H9 (cell line): Measurements from ENCODE around the gene GATA6. TPM values are rescaled to one million over a fixed set of nuclear protein-coding genes. Genes with fewer than 3 reads are reported as not detected.

ENCODE experiments used
- DNase-seq: peaks from one replicate; pipeline ENCODE4 v3.0.0-alpha.2; 2017
- H2AFZ ChIP-seq: one replicate; pipeline ENCODE4 v1.6.1; 2013; ENCODE audit warnings: mild to moderate bottlenecking, low read length, control low read depth, moderate library complexity
- H2AK5ac ChIP-seq: 2 replicates; pipeline ENCODE4 v1.6.1; 2013; ENCODE audit warnings: low read length, control low read depth, mixed read lengths; ENCODE audit not compliant: insufficient read length
- H2BK120ac ChIP-seq: one replicate; pipeline ENCODE4 v1.6.1; 2013; ENCODE audit warnings: low read depth, mild to moderate bottlenecking, low read length, control low read depth, inconsistent platforms; ENCODE audit not compliant: poor library complexity, severe bottlenecking
- H2BK12ac ChIP-seq: 2 replicates; pipeline ENCODE4 v1.6.1; 2013; ENCODE audit warnings: low read length, control low read depth, mixed read lengths, low read depth; ENCODE audit not compliant: insufficient read length
- H2BK15ac ChIP-seq: 2 replicates; pipeline ENCODE4 v1.6.1; 2013; ENCODE audit warnings: low read depth, low read length, control low read depth
- H2BK20ac ChIP-seq: one replicate; pipeline ENCODE4 v1.6.1; 2013; ENCODE audit warnings: low read depth, mild to moderate bottlenecking, low read length, control low read depth, inconsistent platforms; ENCODE audit not compliant: poor library complexity, severe bottlenecking
- H2BK5ac ChIP-seq: 2 replicates; pipeline ENCODE4 v1.6.1; 2013; ENCODE audit warnings: low read length, control low read depth, mixed read lengths; ENCODE audit not compliant: insufficient read length
- H3K14ac ChIP-seq: 2 replicates; pipeline ENCODE4 v1.6.1; 2013; ENCODE audit warnings: low read length, control low read depth; ENCODE audit not compliant: insufficient read depth
- H3K18ac ChIP-seq: 2 replicates; pipeline ENCODE4 v1.6.1; 2013; ENCODE audit warnings: low read depth, mild to moderate bottlenecking, mixed read lengths, low read length, control low read depth; ENCODE audit not compliant: insufficient read length
- H3K23ac ChIP-seq: 2 replicates; pipeline ENCODE4 v1.6.1; 2013; ENCODE audit warnings: low read length, control low read depth, mixed read lengths, low read depth; ENCODE audit not compliant: insufficient read length
- H3K23me2 ChIP-seq: 2 replicates; pipeline ENCODE4 v1.6.1; 2013; ENCODE audit warnings: low read depth, mild to moderate bottlenecking, mixed read lengths, low read length, control low read depth; ENCODE audit not compliant: insufficient read length, poor library complexity, severe bottlenecking
- H3K27ac ChIP-seq: 2 replicates; pipeline ENCODE4 v1.5.1; 2013; ENCODE audit warnings: low read length, control low read depth, mixed read lengths, low read depth; ENCODE audit not compliant: insufficient read length
- H3K27me3 ChIP-seq: 2 replicates; pipeline ENCODE4 v1.6.1; 2013; ENCODE audit warnings: low read length, control low read depth, inconsistent platforms; ENCODE audit not compliant: insufficient read depth
- H3K4ac ChIP-seq: 2 replicates; pipeline ENCODE4 v1.6.1; 2013; ENCODE audit warnings: low read depth, mild to moderate bottlenecking, control low read depth, inconsistent platforms, low read length, moderate library complexity
- H3K4me1 ChIP-seq: 2 replicates; pipeline ENCODE4 v1.6.1; 2013; ENCODE audit warnings: low read length, control low read depth, inconsistent platforms; ENCODE audit not compliant: insufficient read depth
- H3K4me2 ChIP-seq: 2 replicates; pipeline ENCODE4 v1.6.1; 2013; ENCODE audit warnings: low read length, control low read depth, mixed read lengths; ENCODE audit not compliant: insufficient read length, insufficient read depth
- H3K56ac ChIP-seq: 2 replicates; pipeline ENCODE4 v1.6.1; 2013; ENCODE audit warnings: low read depth, mild to moderate bottlenecking, mixed read lengths, low read length, control low read depth; ENCODE audit not compliant: insufficient read length
- H3K79me1 ChIP-seq: 2 replicates; pipeline ENCODE4 v1.6.1; 2013; ENCODE audit warnings: low read depth, mild to moderate bottlenecking, moderate library complexity, low read length, control low read depth, inconsistent platforms; ENCODE audit not compliant: insufficient read depth, poor library complexity, severe bottlenecking
- H3K79me2 ChIP-seq: 2 replicates; pipeline ENCODE4 v1.6.1; 2013; ENCODE audit warnings: low read length, control low read depth, inconsistent platforms; ENCODE audit not compliant: insufficient read depth
- H3K9ac ChIP-seq: 2 replicates; pipeline ENCODE4 v1.6.1; 2013; ENCODE audit warnings: low read length, control low read depth, mixed read lengths; ENCODE audit not compliant: insufficient read length; ENCODE audit errors: extremely low read depth
- H3K9me3 ChIP-seq: one replicate; pipeline ENCODE4 v1.6.1; 2013; ENCODE audit warnings: low read depth, low read length, inconsistent platforms; ENCODE audit not compliant: control insufficient read depth
- H3T11ph ChIP-seq: one replicate; pipeline ENCODE4 v1.6.1; 2013; ENCODE audit warnings: mild to moderate bottlenecking, low read length, control low read depth, inconsistent platforms
- H4K20me1 ChIP-seq: one replicate; pipeline ENCODE4 v1.6.1; 2013; ENCODE audit not compliant: control insufficient read depth, insufficient read length, insufficient read depth
- H4K5ac ChIP-seq: 2 replicates; pipeline ENCODE4 v1.6.1; 2013; ENCODE audit warnings: low read depth, mild to moderate bottlenecking, mixed read lengths, low read length, control low read depth; ENCODE audit not compliant: insufficient read length
- H4K8ac ChIP-seq: replicated peaks from 2 replicates; pipeline ENCODE4 v1.6.1; 2013; ENCODE audit warnings: low read length, control low read depth, mixed read lengths, low read depth; ENCODE audit not compliant: insufficient read length
- H4K91ac ChIP-seq: 2 replicates; pipeline ENCODE4 v1.6.1; 2013; ENCODE audit warnings: low read depth, mild to moderate bottlenecking, moderate library complexity, mixed read lengths, low read length, control low read depth; ENCODE audit not compliant: insufficient read length
- H3K27ac Mint-ChIP-seq, 3 experiments: 2 replicates in 2 of 3; 3 replicates in 1 of 3; pipeline ENCODE4 v1.8.0; 2020 to 2021; ENCODE audit warnings: mixed read lengths in 3 of 3, mild to moderate bottlenecking in 1 of 3, moderate library complexity in 1 of 3
- H3K27me3 Mint-ChIP-seq: 2 replicates; pipeline ENCODE4 v1.8.0; 2021; ENCODE audit warnings: low read depth, mild to moderate bottlenecking, moderate library complexity, mixed read lengths
- H3K36me3 Mint-ChIP-seq, 3 experiments: 2 replicates in 2 of 3; 3 replicates in 1 of 3; pipeline ENCODE4 v1.8.0; 2020 to 2021; ENCODE audit warnings: low read depth in 3 of 3, mixed read lengths in 3 of 3; ENCODE audit not compliant: insufficient read depth in 1 of 3
- H3K4me1 Mint-ChIP-seq, 2 experiments: 2 replicates each; pipeline ENCODE4 v1.8.0; 2020; ENCODE audit warnings: mixed read lengths in 2 of 2
- H3K4me3 Mint-ChIP-seq, 2 experiments: 2 replicates in 1 of 2; 3 replicates in 1 of 2; pipeline ENCODE4 v1.8.0; 2020 to 2021; ENCODE audit warnings: mild to moderate bottlenecking in 2 of 2, mixed read lengths in 2 of 2, moderate library complexity in 1 of 2
- H3K9me3 Mint-ChIP-seq, 2 experiments: 2 replicates in 1 of 2; 3 replicates in 1 of 2; pipeline ENCODE4 v1.8.0; 2020; ENCODE audit warnings: mild to moderate bottlenecking in 2 of 2, mixed read lengths in 2 of 2, moderate library complexity in 1 of 2
- CTCF ChIP-seq: fragments of 200-600 bp; sonication (generic); conservative IDR thresholded peaks from 3 replicates; pipeline ENCODE4 v1.8.0; 2021; ENCODE audit warnings: antibody characterized with exemption, mild to moderate bottlenecking
- WGBS: extraction: QIAGEN DNeasy Blood & Tissue Kit; methylation state at CpG from one replicate; pipeline ENCODE4 v1.1.7; 2013; ENCODE audit warnings: missing lambda C conversion rate, low lambda C conversion rate, mixed read lengths; ENCODE audit not compliant: insufficient read length; ENCODE audit errors: extremely low coverage; 5-methylcytosine and 5-hydroxymethylcytosine counted together
- total RNA-seq: library from RNA; stranded (reverse); gene quantifications from 2 replicates; pipeline ENCODE4 v1.2.1, GENCODE V29; 2021

GATA6 gene
- total RNA-seq, 1 experiment from 2014 or later = not detected

- peaks cover 31% of the 10 kb centered on the region for H3K27me3 Mint-ChIP-seq
- Histone ChIP-seq H4K20me1 (no peaks in the 10 kb centered on the region), H4K91ac (no peak overlapping the region)
Observed at GRCh38 chr18:22189449-22190166, 20.2 kb downstream of the GATA6 start.

More at GRCh38 chr18:22189449-22190166, 20.2 kb downstream of the GATA6 start:
- H2BK12ac ChIP-seq = no peak overlapping the region
- H3K27me3 ChIP-seq = no peaks in the 10 kb centered on the region
- no peak overlapping the region for H2BK20ac ChIP-seq
- TF ChIP-seq CTCF = no peak
- H3K9me3 Mint-ChIP-seq = no peaks in the 10 kb centered on the region
- no peak overlapping the region for H3K23ac ChIP-seq
- H2BK15ac ChIP-seq = no peak overlapping the region
- H3K4me2 ChIP-seq = no peak overlapping the region
- H4K5ac ChIP-seq = no peak overlapping the region
- no CpG with 5 or more reads among the region's 11 CpGs for WGBS
- H3K9ac ChIP-seq = no peak overlapping the region
- H4K8ac ChIP-seq = no peak overlapping the region
- H3K27ac Mint-ChIP-seq = no peak overlapping the region
- no peaks in the 10 kb centered on the region for H3K36me3 Mint-ChIP-seq
- H3K56ac ChIP-seq = no peak overlapping the region
- H2AFZ ChIP-seq = no peak overlapping the region
- H3K23me2 ChIP-seq = no peaks in the 10 kb centered on the region
- no peaks in the 10 kb centered on the region for H3K9me3 ChIP-seq
- no peak for DNase-seq
- no peaks in the 10 kb centered on the region for H3K4me1 ChIP-seq
- no peak overlapping the region for H3K27ac ChIP-seq
- no peak overlapping the region for H3K4me3 Mint-ChIP-seq
- no peak overlapping the region for H3K4ac ChIP-seq
- no peak overlapping the region for H2AK5ac ChIP-seq
- H3K4me1 Mint-ChIP-seq = peaks cover 5 to 18% of the 10 kb centered on the region in 2 experiments
- H3K79me1 ChIP-seq = no peaks in the 10 kb centered on the region
- no peak overlapping the region for H2BK5ac ChIP-seq
- no peaks in the 10 kb centered on the region for H3K79me2 ChIP-seq
- H3K14ac ChIP-seq = no peak overlapping the region
- no peak overlapping the region for H3K18ac ChIP-seq
- H2BK120ac ChIP-seq = no peak overlapping the region
- no peak overlapping the region for H3T11ph ChIP-seq
